HG02840 (cell line): ENCODE results near the gene PAX4.

Experiments
- ATAC-seq: cut with Tn5 transposase; IDR thresholded peaks from one replicate; pipeline ENCODE4 v1.9.1; 2021; ENCODE audit warnings: mild to moderate bottlenecking, moderate library complexity, moderate number of reproducible peaks; ENCODE audit not compliant: unreplicated experiment, low FRiP score

PAX4 gene, protein sequence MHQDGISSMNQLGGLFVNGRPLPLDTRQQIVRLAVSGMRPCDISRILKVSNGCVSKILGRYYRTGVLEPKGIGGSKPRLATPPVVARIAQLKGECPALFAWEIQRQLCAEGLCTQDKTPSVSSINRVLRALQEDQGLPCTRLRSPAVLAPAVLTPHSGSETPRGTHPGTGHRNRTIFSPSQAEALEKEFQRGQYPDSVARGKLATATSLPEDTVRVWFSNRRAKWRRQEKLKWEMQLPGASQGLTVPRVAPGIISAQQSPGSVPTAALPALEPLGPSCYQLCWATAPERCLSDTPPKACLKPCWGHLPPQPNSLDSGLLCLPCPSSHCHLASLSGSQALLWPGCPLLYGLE

GRCh38 chr7:127618042-127618441, at the start of gene PAX4:
TSS of gene PAX4 (minus strand) at chr7:127618142. CDS start at chr7:127615928, 2,214 bp downstream.
- ATAC-seq = no peak

DNA sequence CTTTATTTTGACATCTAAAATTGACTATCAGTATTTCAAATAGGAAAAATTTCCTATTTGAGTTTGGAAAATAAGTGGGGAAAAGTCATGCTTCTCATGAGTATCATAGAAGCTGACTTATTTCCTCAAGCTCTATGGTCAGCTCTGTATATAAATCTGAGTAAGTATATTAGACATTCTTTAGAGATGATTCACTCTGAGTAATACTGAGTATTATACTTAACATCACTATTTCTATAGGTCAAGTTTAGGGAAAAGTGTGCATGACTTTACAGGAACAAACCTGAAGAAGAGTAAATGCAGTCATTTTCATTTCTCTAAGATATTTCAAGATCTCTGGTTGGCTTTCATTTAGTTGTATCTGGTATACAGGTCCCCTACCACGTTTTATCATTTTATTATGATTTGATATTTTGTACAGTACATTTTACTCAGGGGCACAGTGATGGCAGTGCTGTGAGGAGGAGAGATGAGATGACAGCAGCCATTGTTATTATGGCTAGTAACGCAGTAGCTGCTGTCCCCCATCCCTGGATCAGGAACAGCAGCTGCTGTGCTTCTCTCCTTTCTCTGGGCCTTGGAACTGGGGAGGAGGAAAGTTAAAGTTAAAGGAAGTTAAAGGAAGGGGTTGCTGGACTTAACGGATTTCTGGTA, 49.2 kb upstream of the PAX4 start:
- peak; percentile 59 for ATAC-seq

DNA sequence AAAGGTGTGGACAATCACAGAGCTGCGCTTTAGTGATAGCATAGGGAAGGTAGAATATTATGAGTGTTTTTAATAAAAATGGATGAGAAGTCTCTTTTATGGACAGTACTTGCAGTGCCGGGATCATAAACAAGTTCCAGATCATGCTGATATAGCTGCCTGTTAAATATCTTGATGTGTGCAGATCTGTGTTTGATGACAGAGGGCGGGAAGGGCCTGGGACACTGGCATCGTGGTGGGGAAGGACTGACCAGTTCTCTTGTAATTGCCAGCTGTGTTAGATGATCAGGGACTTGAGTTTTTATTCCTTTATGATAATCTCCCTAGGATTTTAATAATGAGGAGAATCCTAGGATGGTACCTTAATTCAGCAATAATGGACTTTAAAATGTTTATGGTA, 48.7 kb upstream of the PAX4 start:
- ATAC-seq = no peak

DNA sequence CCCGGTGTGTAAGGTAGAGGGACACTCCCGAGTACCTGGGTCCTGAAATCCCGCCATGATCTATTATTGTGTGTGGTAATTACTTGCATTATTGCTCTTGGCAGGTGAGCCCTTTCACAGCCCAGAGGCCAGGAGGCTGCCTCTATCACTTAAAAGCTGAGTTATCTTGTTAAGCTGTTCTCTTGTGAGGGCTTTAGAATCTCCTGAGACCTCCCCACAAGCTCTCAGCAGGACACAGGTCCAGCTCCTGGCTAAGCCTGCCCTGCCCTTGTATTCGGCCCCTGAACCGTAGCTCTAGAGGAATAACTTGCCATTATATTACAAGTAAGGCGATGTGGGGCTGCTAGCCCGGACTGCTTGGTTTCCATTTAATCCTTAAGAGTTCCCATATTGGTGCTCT, 48.0 kb upstream of the PAX4 start:
- ATAC-seq = no peak

GRCh38 chr7:127658970-127659630, 41.2 kb upstream of the PAX4 start:
- no peak for ATAC-seq

DNA sequence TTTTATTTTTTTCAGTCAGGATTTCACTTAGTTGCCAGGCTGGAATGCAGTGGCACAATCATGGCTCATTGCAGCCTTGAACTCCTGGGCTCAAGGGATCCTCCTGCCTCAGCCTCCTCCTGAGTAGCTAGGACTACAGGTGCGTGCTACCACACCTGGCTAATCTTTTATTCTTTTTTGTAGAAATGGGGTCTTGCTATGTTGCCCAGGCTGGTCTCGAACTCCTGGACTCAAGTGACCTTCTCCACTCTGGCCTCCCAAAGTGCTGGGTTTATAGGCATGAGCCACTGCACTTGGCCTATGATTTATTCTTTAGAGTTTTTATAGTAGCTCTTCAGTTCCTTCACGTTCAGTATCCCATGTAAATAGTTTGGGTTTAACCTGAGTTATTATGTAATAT, 39.6 kb upstream of the PAX4 start:
- ATAC-seq = no peak

GRCh38 chr7:127655720-127656119, 37.8 kb upstream of the PAX4 start:
- ATAC-seq = no peak

DNA sequence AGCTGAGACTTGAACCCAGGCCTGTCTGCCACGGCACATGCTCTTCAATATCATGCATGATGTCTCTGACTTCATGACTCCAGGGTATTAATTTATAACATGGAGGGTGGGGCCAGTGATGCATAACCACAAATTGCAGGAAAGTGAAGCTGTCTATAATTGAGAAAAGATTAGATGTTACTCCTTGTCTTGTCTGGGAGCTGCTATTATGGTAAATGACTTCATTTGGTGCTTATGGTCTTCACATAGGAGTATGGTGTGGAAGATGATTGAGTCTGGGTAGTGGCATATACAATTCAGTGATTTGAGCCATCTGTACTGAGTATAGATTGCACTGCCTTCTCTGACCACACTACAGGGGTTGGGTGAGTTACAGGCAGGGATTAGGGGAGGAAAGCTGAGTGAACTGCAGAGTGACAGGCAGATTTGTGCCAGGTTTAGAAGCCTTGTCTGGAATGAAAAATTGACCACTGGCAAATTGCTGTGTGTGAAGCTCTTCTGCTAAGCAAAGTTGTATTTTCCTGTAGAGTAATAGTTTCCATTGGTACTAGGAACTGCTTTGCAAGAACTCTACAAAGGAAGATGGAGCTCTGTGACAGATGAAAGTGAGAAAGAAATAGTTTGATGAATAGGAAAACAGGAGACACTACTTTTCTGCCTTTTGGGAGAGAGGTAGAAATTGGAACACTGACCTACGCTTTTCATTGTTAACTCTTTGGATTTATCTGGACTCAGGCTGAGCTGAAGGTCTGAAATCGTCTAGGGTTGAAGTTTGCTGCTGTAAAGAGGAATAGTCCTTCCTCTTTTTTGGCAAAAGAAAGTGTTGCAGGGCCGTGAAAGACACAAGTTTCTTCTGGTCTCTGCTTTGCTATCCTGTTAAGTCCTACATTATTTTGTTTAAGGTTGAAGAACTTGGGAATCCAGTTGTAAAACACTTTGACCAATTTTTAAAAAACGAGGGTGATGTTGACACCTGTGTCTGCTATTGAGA, 36.8 kb upstream of the PAX4 start:
- ATAC-seq = no peak

DNA sequence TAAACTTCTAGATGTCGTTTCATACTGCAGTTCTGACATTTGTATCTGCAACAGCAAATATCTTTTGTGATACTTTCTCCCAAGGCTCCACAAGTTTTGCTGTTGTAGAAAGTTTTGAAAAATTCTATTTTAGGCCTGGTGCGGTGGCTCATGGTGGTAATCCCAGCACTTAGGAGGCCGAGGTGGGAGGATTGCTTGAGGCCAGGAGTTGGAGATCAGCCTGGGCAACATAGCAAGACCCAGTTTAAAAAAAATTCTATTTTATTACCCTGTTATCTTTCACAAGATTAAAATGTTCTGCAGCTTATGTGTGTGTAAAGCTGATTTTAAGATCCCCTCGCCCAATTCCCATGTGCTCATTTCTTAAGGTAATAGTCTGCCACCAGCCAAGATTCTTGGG, 35.5 kb upstream of the PAX4 start:
- ATAC-seq = no peak

- ATAC-seq = peak; percentile 25
Observed at GRCh38 chr7:127652333-127653248, 34.6 kb upstream of the PAX4 start.

- ATAC-seq = peak; percentile 97
Observed at GRCh38 chr7:127651556-127652332, 33.8 kb upstream of the PAX4 start, which contains the start of gene SND1. TSS of gene SND1 (plus strand) at chr7:127652194. CDS start at chr7:127652374, 180 bp downstream.

GRCh38 chr7:127650847-127651555, 33.1 kb upstream of the PAX4 start:
- ATAC-seq = no peak

DNA sequence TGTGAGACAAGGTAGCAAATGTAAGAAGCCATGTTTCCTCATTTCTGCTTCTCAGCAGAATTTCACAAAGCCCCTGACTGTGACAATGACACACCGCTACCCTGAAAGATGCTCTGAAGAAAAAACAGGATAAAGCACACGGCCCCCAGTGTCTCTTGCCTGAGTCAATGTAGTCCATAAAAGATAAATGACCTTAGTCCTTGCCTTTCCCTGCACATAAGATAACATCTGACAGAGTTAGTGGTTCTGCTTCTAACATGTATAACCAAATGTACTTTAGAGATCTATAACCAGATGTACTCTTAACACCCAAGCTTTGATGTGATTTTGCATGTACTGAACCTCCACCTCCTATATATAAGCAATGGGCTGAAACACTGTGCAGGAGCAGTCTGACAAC, 31.0 kb upstream of the PAX4 start:
- ATAC-seq = no peak

GRCh38 chr7:127647636-127648035, 29.7 kb upstream of the PAX4 start:
- no peak for ATAC-seq

GRCh38 chr7:127644484-127644883, 26.5 kb upstream of the PAX4 start:
- ATAC-seq = no peak

DNA sequence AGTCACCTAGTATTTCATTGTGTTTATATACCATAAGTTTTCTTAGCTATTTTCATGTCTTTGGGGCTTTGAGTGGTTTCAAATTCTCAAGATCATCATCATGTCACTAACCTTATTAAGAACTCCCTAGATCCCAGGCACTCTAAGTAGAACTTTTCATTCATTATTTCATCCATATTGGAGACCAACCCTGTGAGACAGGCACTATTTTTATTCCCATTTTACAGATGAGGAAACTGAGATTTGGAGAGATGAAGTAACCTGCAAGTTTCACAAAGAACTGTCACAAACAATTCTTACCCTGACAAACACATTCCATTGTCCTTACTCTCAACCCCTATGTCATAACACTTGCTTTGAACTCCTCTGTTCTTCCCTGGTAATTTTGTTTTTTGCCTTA, 20.3 kb upstream of the PAX4 start:
- no peak for ATAC-seq

GRCh38 chr7:127635659-127636285, 17.8 kb upstream of the PAX4 start:
- no peak for ATAC-seq
